ENCODE results near the gene MAPK8IP3.

- TF ChIP-seq CTCF (IDR thresholded peaks at IDR 0.05; ENCODE audit: low read depth, low read length, poor library complexity, severe bottlenecking) (no peak), EZH2phosphoT487 (IDR thresholded peaks at IDR 0.05; ENCODE audit: borderline replicate concordance, low read length) (no peak)
Measured at GRCh38 chr16:1766231-1766630, 60.2 kb downstream of the MAPK8IP3 start.

Measured in DOHH2 (cell line).